CD4-positive, alpha-beta T cell treated with Interleukin-17A for 1 hour (primary cell): ENCODE measurements around the gene AASDH.

Source experiments
- DNase-seq: peaks from one replicate; pipeline ENCODE4 v3.0.0-alpha.2; 2020

AASDH gene

GRCh38 chr4:56387023-56388001 is at the start of gene AASDH:
Gene AASDH (minus strand): TSS chr4:56387491. CDS start chr4:56384299, 3,192 bp downstream.
- peak; percentile 96 for DNase-seq

GRCh38 chr4:56435140-56435926 is 48.0 kb upstream of the AASDH start, which contains the start of gene PPAT:
Gene PPAT (minus strand): TSS chr4:56435615. CDS start chr4:56435477, 138 bp downstream.
- DNase-seq: peak; percentile 98

- DNase-seq: peak; percentile 30
Measured at GRCh38 chr4:56434599-56435139, 47.4 kb upstream of the AASDH start.

GRCh38 chr4:56433280-56433679 is 46.0 kb upstream of the AASDH start:
- no peak for DNase-seq

- DNase-seq: no peak
Measured at GRCh38 chr4:56430203-56430602, 42.9 kb upstream of the AASDH start.

GRCh38 chr4:56427179-56427578 is 39.9 kb upstream of the AASDH start:
- no peak for DNase-seq

GRCh38 chr4:56426273-56426672 is 39.0 kb upstream of the AASDH start:
- DNase-seq: no peak

GRCh38 chr4:56425518-56425917 is 38.2 kb upstream of the AASDH start:
- DNase-seq: no peak

- peak; percentile 64 for DNase-seq
Measured at GRCh38 chr4:56424697-56425514, 37.6 kb upstream of the AASDH start.

GRCh38 chr4:56424176-56424575 is 36.9 kb upstream of the AASDH start:
- no peak for DNase-seq

- DNase-seq: no peak
Measured at GRCh38 chr4:56417396-56417795, 30.1 kb upstream of the AASDH start.

GRCh38 chr4:56416349-56416748 is 29.1 kb upstream of the AASDH start:
- DNase-seq: no peak

GRCh38 chr4:56414135-56414670 is 26.9 kb upstream of the AASDH start:
- no peak for DNase-seq

- no peak for DNase-seq
Measured at GRCh38 chr4:56410247-56411062, 23.2 kb upstream of the AASDH start.

- no peak for DNase-seq
Measured at GRCh38 chr4:56409511-56410090, 22.3 kb upstream of the AASDH start.

GRCh38 chr4:56408978-56409377 is 21.7 kb upstream of the AASDH start:
- no peak for DNase-seq

- no peak for DNase-seq
Measured at GRCh38 chr4:56406151-56406550, 18.9 kb upstream of the AASDH start.

GRCh38 chr4:56405016-56405415 is 17.7 kb upstream of the AASDH start:
- DNase-seq: no peak

GRCh38 chr4:56400560-56400959 is 13.3 kb upstream of the AASDH start:
- no peak for DNase-seq

- no peak for DNase-seq
Measured at GRCh38 chr4:56391270-56391669, 4.0 kb upstream of the AASDH start.

- no peak for DNase-seq
Measured at GRCh38 chr4:56389558-56389957, 2.3 kb upstream of the AASDH start.
